ENCODE measurements around the gene SNRPA.

DNA sequence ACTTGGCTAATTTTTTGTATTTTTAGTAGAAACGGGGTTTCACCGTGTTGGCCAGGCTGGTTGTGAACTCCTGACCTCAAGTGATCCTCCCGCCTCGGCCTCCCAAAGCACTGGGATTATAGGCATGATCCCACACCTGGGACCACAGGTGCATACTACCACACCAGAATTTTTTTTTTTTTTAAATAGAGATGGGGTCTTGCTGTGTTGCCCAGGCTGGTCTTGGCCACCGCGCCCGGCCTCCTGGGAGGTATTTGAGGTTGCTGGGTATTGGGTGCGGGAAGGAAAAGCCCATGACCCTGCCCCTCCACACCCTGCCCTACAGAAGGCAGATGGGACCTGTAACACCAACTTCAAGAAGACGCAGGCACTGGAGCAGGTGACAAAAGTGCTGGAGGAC lies 14.3 kb upstream of the SNRPA start:
- TF ChIP-seq, protein P1, sequence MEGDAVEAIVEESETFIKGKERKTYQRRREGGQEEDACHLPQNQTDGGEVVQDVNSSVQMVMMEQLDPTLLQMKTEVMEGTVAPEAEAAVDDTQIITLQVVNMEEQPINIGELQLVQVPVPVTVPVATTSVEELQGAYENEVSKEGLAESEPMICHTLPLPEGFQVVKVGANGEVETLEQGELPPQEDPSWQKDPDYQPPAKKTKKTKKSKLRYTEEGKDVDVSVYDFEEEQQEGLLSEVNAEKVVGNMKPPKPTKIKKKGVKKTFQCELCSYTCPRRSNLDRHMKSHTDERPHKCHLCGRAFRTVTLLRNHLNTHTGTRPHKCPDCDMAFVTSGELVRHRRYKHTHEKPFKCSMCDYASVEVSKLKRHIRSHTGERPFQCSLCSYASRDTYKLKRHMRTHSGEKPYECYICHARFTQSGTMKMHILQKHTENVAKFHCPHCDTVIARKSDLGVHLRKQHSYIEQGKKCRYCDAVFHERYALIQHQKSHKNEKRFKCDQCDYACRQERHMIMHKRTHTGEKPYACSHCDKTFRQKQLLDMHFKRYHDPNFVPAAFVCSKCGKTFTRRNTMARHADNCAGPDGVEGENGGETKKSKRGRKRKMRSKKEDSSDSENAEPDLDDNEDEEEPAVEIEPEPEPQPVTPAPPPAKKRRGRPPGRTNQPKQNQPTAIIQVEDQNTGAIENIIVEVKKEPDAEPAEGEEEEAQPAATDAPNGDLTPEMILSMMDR (IDR thresholded peaks at IDR 0.05; ENCODE audit: poor library complexity) = no peak
- no peak for TF ChIP-seq EZH2 (IDR thresholded peaks at IDR 0.05; ENCODE audit: borderline replicate concordance)
